Hypothalamus (tissue), 51 donors: ENCODE data around the gene HNRNPUL1.
"Not testable (repeated sequence)": the region's sequence is repeated elsewhere in the genome, so short reads cannot be mapped to it uniquely, and the experiment has no call there.

ENCODE experiments used
- DNase-seq, 51 donors: peaks; one replicate each; lab custom pipeline; 2025; lab: John Stamatoyannopoulos, UW

The HNRNPUL1 gene

GRCh38 chr19:41263850-41264580 is at the start of gene HNRNPUL1:
Gene HNRNPUL1 (plus strand): TSS chr19:41264372. CDS start chr19:41264504, 132 bp downstream.
- DNase-seq = peak; percentile 89 to 100 (median 99)

- DNase-seq = no peak
Measured at GRCh38 chr19:41217741-41218140, 46.4 kb upstream of the HNRNPUL1 start.

DNA sequence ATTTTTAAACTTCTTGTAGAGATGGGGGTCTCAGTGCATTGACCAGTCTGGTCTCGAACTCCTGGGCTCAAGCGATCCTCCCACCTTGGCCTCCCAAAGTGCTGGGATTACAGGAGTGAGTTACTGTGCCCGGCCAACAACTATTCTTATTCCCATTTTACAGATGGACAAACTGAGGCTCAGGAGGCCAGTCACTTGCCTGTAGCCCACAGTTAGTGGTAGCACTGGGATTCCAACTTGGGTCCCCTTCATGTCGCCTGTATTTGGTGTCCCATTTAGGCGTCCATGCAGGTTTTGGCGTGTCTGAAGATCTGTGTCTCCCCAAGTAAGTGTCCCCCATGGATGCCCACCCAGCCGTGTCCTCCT is 45.9 kb upstream of the HNRNPUL1 start:
- no peak for DNase-seq

GRCh38 chr19:41218615-41219507 is 45.3 kb upstream of the HNRNPUL1 start, which contains the start of gene AXL:
Gene AXL (plus strand): TSS chr19:41219223. CDS start chr19:41219393, 170 bp downstream.
- peak in 43 of 51 donors; percentile 15 to 87 (median 62) for DNase-seq

- DNase-seq = peak in 2 of 51 donors; percentile 7 to 26
Measured at GRCh38 chr19:41219924-41220567, 44.1 kb upstream of the HNRNPUL1 start.

DNA sequence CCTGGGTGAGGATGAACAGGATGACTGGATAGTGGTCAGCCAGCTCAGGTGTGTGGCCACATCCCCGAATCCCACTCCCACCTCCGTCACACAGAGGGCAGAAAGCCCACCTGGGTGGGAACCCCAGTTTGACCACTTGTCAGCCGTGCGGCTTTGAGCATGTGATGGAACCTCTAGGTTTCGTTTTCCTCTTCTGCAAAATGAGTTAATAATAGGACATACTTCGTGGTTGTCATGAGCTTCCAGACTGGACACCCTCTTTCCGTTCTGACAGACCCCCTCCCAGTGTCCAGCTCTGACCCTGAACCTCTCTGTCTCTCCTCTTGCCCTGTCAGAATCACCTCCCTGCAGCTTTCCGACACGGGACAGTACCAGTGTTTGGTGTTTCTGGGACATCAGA is 43.4 kb upstream of the HNRNPUL1 start:
- DNase-seq = no peak

DNA sequence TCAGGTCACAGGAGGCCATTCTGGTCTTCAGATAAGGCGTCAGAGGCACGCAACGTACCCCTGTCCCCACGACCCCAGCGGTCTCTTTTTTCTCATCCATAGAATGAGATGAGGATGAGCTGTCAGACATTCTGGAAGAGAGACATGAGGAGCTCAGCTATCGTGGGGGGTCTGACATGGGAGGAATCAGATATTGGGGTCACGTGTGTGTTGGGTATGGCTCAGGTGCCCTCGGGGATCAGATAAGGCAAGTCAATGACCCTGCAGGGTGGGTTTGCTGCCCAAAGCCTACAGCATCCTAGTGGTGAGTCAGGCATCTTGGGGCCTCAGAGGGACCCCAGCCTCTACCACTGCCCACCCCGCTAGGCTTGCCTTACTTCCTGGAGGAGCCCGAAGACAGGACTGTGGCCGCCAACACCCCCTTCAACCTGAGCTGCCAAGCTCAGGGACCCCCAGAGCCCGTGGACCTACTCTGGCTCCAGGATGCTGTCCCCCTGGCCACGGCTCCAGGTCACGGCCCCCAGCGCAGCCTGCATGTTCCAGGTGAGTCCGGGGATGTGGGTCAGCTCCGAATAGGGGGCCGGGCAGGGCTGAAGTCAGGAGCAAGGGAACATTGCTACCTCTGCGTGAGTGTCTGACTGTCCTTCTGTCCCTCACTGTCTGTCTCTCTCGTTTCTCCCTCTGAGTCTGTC is 42.5 kb upstream of the HNRNPUL1 start:
- no peak for DNase-seq

- peak in 5 of 51 donors; percentile 4 to 19 (median 8) for DNase-seq
Measured at GRCh38 chr19:41222240-41222639, 41.9 kb upstream of the HNRNPUL1 start.

DNA sequence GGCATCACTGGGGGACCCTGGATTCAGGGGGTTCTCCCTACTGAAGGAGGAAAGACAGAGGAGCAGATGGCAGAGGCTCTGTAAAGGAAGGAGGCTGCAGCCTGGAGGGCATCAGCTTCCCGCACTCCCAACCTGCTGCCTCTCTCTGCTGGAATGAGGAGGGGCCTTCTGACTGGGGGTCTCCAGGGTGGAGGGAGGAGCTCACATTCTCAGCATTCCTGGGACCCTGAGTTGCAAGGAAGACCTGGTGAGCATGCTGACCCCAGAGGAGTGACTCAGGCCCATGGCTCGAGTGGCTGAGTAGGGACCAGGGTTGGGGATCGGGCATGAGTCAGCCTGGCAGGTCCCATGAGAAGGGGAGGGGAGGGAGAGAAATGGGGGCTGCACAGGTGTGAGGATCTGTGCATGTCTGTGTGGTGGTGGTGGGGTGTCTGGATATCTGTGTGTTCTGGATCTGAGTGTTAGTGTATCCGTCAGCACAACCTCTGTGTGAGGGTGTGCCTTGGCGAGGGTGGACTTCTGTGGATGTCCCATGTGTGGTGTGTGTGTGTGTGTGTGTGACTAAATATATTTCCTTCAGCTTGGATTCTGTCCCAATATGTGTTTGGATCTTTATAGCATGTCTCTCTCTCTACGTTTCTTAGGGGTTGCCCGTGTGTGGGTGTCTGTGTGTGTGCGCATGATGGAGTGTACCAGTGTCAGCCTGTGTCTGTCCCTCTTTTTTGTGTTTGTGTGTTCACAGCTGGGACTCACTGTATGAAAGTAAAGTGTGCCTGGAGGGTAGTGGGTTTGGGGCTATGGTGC is 40.5 kb upstream of the HNRNPUL1 start:
- DNase-seq = peak in 2 of 51 donors; percentile 6 to 19

GRCh38 chr19:41224632-41225031 is 39.5 kb upstream of the HNRNPUL1 start:
- DNase-seq = no peak

DNA sequence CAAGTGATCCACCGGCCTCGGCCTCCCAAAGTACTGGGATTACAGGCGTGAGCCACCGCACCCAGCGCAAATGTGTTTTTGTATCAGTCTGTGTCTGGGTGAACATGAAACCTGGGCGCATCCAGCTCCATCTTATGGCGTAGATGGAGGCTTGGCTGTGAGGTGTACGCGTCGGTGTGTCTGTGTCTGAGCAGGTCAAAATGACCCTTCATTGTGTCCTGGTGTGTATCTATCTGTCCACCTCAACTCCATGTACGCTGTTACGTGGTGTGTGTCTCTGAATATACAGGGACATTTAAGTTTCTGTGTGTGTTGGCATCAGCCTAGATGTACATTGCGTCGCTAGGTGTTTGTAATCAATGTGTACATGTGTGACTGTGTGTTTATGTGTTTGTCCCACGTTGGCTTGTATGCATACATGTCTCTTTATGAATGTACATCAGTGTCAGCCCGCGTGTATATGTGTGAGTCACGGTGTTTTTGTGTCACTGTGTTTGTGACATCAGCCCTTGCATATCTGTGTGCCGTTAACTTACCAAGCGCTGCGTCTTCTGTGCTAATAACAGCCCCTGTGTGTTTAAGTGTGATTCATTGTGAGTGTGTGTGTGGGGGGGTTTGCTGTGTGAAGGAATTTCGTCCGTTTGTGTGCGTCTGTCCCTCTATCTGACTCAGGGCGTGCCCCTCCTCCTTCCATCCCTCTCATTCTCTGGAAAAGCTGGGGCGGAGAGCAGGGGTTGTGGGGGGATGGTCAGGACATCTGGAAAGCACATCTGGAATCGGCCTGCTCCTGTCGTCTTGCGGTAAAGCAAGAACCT is 38.7 kb upstream of the HNRNPUL1 start:
- peak in 8 of 51 donors; percentile 22 to 66 (median 34) for DNase-seq

DNA sequence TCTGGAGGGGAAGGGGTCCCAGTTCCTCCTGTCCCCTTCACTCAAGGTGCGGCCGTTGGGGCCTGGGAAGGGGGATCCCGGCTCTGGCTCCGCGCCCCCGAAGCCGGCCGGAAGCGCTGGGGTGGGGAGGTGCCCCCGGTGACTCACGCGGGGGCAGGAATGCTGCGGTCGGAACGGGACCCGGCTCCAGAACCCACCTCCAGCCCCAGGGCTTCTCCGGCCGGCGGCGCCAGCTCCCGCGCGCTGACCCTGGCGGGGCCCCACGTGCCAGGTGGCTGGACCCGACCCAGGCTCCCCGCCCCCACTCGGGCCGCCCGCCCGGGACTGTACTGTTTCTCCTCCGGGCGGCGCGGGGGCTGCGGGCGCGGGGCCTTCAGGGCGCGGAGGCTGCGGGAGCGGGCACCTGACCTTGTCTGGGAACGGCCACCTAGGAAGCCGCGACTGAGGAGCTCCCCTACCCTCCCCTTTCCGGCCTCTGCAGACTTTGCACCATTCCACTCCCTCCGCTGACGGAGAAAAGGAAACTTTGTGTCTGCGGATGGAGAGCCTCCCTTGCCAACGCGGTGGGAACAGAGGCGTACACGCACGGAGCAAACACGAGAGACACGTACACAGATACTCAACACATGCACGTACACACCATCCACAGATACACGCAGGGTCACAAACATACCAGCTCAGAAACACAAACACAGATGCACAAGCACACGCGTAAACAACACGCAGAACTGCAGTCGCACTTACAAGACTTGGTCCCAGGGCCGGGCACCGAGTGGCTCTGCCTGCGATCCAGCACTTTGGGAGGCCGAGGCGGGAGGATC is 37.9 kb upstream of the HNRNPUL1 start:
- peak in 37 of 51 donors; percentile 13 to 71 (median 40) for DNase-seq

DNA sequence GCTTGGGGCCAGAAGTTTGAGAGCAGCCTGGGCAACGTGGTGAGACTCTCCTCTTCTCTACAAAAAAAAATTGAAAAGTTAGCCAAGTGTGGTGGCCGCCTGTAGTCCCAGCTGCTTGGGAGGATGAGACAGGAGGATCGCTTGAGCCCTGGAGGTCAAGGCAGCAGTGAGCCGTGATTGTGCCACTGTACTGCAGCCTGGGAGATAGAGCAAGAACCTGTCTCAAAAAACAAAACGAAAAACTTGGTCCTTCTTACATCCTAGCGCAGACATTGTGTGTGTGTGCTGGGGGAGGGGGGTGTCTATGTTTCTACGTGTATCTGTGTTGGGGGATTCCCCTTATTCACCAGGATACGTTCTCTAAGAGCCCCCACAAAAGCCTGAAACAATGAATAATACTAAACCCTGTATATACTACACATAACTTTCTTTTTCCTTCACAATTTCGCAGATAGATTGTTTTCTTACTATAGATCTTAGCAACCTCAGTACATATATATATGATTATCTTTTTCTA is 37.2 kb upstream of the HNRNPUL1 start:
- DNase-seq = no peak

DNA sequence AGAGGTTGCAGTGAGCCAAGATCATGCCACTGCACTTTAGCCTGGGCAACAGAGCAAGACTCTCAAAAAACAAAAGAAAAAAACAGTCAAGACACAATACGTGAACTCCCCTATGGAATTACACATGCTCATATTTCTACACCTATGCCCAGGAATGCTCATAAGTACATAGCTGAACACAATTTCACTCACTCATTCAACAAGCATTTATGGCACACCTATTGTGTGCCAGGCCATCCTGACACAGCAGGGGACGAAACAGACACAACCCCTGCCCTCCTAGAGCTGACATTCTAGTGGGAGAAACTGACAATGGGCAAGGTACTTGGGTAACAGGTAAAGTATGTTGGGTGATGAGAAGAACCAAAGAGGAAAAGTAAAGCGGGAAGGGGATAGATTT is 35.7 kb upstream of the HNRNPUL1 start:
- DNase-seq = no peak

DNA sequence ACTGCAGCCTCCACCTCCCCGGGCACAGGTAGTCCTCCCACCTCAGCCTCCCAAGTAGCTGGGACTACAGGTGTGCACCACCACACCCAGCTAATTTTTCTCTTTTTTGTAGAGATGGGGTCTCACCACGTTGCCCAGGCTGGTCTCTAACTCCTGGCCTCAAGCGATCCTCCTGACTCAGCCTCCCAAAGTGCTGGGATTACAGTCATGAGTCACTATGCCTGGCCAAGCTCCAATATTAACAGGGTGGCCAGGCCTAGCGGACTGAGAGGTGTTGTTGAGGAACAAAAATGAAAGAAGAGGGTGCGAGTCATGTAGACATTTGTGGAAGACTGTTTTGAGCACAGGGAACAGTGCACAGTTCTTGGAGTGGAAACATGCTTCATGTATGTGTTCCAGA is 34.8 kb upstream of the HNRNPUL1 start:
- DNase-seq = not testable (repeated sequence)

GRCh38 chr19:41230067-41230857 is 33.9 kb upstream of the HNRNPUL1 start:
- no peak for DNase-seq

DNA sequence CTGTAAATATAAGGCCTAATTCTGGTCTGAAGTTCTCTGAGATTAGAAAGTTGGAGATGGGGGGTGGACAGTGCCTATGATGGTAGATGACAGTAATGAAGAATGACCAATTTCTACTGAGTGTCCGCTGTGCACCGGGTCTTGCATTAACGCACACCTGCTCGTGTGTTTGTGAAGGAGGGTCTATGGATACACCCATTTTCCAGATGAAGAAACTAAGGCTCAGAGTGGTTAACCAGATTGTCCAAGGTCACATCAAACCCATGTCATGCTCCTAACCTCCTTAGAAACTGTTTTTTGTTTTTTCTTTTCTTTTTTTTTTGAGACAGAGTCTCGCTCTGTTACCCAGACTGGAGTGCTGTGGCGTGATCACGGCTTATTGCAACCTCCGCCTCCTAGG is 31.5 kb upstream of the HNRNPUL1 start:
- no peak for DNase-seq
